ENCODE results near the gene GAGE12J. TPM values are rescaled to one million over a fixed set of nuclear protein-coding genes. Genes with fewer than 3 reads are reported as not detected.

GAGE12J gene
- not detected in 2 replicates for total RNA-seq

GRCh38 chrX:49321737-49322136, at the start of gene GAGE12J:
Gene GAGE12J, plus strand, starts transcription at chrX:49322037. Its CDS starts 1,157 bp downstream, at chrX:49323194.

GRCh38 chrX:49303346-49303745, 18.5 kb upstream of the GAGE12J start, which contains the start of gene GAGE10:
Gene GAGE10, plus strand, starts transcription at chrX:49303646. Its CDS starts 1,214 bp downstream, at chrX:49304860.

DNA sequence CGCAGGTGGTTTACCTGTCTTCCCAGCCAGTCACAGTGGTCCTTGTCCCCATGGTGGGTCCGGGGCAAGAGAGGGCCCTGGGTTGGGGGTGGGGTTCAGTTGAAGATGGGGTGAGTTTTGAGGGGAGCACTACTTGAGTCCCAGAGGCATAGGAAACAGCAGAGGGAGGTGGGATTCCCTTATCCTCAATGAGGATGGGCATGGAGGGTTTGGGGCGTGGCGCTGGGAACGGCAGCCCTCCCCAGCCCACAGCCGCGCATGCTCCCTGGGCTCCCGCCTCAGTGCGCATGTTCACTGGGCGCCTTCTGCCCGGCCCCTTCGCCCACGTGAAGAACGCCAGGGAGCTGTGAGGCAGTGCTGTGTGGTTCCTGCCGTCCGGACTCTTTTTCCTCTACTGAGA, 9.4 kb downstream of the GAGE12J start, which contains the start of gene GAGE13:
GAGE13 (plus strand) TSS at position 301 of the 400 bp plus-strand sequence. CDS start 1,156 bp downstream, outside the sequence.

Other genes with a start within 250 kb of the GAGE12J start
- 7.3 and 9.8 TPM in 2 replicates for gene PRAF2, start 248.0 kb upstream of the GAGE12J start, total RNA-seq
- 24.5 and 36.4 TPM in 2 replicates for gene WDR45, start 242.2 kb upstream of the GAGE12J start, total RNA-seq
- 18.9 and 22.5 TPM in 2 replicates for gene GPKOW, start 198.3 kb upstream of the GAGE12J start, total RNA-seq
- 0.65 and 0.76 TPM in 2 replicates for gene MAGIX, start 159.3 kb upstream of the GAGE12J start, total RNA-seq
- gene PLP2, start 150.1 kb upstream of the GAGE12J start, total RNA-seq, result 44.4 and 45.8 TPM in 2 replicates
- gene PRICKLE3, start 135.7 kb upstream of the GAGE12J start, total RNA-seq, result 5.8 and 7.2 TPM in 2 replicates
- gene SYP, start 121.8 kb upstream of the GAGE12J start, total RNA-seq, result under 0.01 and 0.10 TPM in 2 replicates
- under 0.01 TPM in 1 of 2 replicates, not detected in the other for gene CACNA1F, start 88.7 kb upstream of the GAGE12J start, total RNA-seq
- 13.9 and 18.6 TPM in 2 replicates for gene CCDC22, start 86.6 kb upstream of the GAGE12J start, total RNA-seq
- gene FOXP3, start 57.3 kb upstream of the GAGE12J start, total RNA-seq, result 0.33 TPM in 1 of 2 replicates, not detected in the other
- gene PPP1R3F, start 52.2 kb upstream of the GAGE12J start, total RNA-seq, result 1.3 and 2.1 TPM in 2 replicates
- not detected in 2 replicates for gene GAGE10, start 18.4 kb upstream of the GAGE12J start, total RNA-seq
- gene GAGE13, start 9.5 kb downstream of the GAGE12J start, total RNA-seq, result not detected in 2 replicates
- not detected in 2 replicates for gene GAGE12C, start 210.1 kb downstream of the GAGE12J start, total RNA-seq
- gene GAGE12D, start 219.7 kb downstream of the GAGE12J start, total RNA-seq, result not detected in 2 replicates
- not detected in 2 replicates for gene GAGE12E, start 229.3 kb downstream of the GAGE12J start, total RNA-seq
- not detected in 2 replicates for gene GAGE12F, start 238.8 kb downstream of the GAGE12J start, total RNA-seq
- gene GAGE12G, start 248.4 kb downstream of the GAGE12J start, total RNA-seq, result not detected in 2 replicates

All from vein endothelial cell (primary cell).